Fibroblast of lung (primary cell): ENCODE data around the gene OPA3. TPM values are rescaled to one million over a fixed set of nuclear protein-coding genes. Genes with fewer than 3 reads are reported as not detected.
A peak's percentile ranks its signal among the peaks of the same experiment; 100 is the strongest.

Experiments
- DNase-seq, 2 donors: peaks; one replicate each; pipeline versions ENCODE4 v3.0.0 to v3.0.0-alpha.2; 2010; ENCODE audit warnings: low read depth in 2 of 2
- H2AFZ ChIP-seq: 2 replicates; pipeline ENCODE4 v1.5.1; 2012; ENCODE audit warnings: low read length, control low read depth, inconsistent platforms
- H3K27ac ChIP-seq: 2 replicates; pipeline ENCODE4 v1.5.1; 2011; ENCODE audit warnings: low read length, control low read depth; ENCODE audit not compliant: insufficient read depth
- H3K27me3 ChIP-seq: 2 replicates; pipeline ENCODE4 v1.5.1; 2011; ENCODE audit warnings: mild to moderate bottlenecking, low read length; ENCODE audit not compliant: control insufficient read depth, insufficient read depth
- H3K36me3 ChIP-seq: 2 replicates; pipeline ENCODE4 v1.5.1; 2011; ENCODE audit warnings: low read length; ENCODE audit not compliant: control insufficient read depth, insufficient read depth
- H3K4me1 ChIP-seq: 2 replicates; pipeline ENCODE4 v1.5.1; 2011; ENCODE audit warnings: low read length; ENCODE audit not compliant: control insufficient read depth, insufficient read depth; ENCODE audit errors: extremely low read depth
- H3K4me2 ChIP-seq: 2 replicates; pipeline ENCODE4 v1.5.1; 2011; ENCODE audit warnings: low read length, control low read depth; ENCODE audit not compliant: insufficient read depth; ENCODE audit errors: extremely low read depth
- H3K4me3 ChIP-seq, 4 experiments: fragments of 200-600 bp in 1 of 4; sonication (generic) in 1 of 4; replicated peaks in 1 of 4; 2 replicates each; pipeline ENCODE4 v1.5.1; 2011 to 2016; ENCODE audit warnings: low read length in 4 of 4, low read depth in 3 of 4, mild to moderate bottlenecking in 3 of 4, control low read depth in 2 of 4, inconsistent platforms in 1 of 4, mixed read lengths in 1 of 4; ENCODE audit not compliant: insufficient read depth in 1 of 4; ENCODE audit errors: control extremely low read depth in 1 of 4
- H3K79me2 ChIP-seq: 2 replicates; pipeline ENCODE4 v1.5.1; 2012; ENCODE audit warnings: mild to moderate bottlenecking, low read length, inconsistent platforms; ENCODE audit not compliant: control insufficient read depth, insufficient read depth
- H3K9ac ChIP-seq: 2 replicates; pipeline ENCODE4 v1.5.1; 2011; ENCODE audit warnings: mild to moderate bottlenecking, low read length, control low read depth; ENCODE audit not compliant: insufficient read depth
- H3K9me3 ChIP-seq: 2 replicates; pipeline ENCODE4 v1.5.1; 2012; ENCODE audit warnings: low read depth, low read length; ENCODE audit not compliant: control insufficient read depth, insufficient read depth
- H4K20me1 ChIP-seq: 2 replicates; pipeline ENCODE4 v1.5.1; 2011; ENCODE audit warnings: low read length; ENCODE audit not compliant: control insufficient read depth, insufficient read depth; ENCODE audit errors: extremely low read depth
- CTCF ChIP-seq, 2 donors: IDR thresholded peaks in 1 of 2; conservative IDR thresholded peaks in 1 of 2; 1 replicate in 1 of 2; 2 replicates in 1 of 2; pipeline ENCODE4 v1.5.1; 2011 to 2012; ENCODE audit warnings: low read length in 2 of 2, control low read depth in 1 of 2, inconsistent platforms in 1 of 2, low read depth in 1 of 2, mild to moderate bottlenecking in 1 of 2
- EZH2 ChIP-seq: IDR thresholded peaks from 2 replicates; pipeline ENCODE4 v1.5.1; 2012; ENCODE audit warnings: low read length, control low read depth, mild to moderate bottlenecking; ENCODE audit errors: missing control alignments
- polyA plus RNA-seq, 2 donors: library from polyadenylated mRNA; depleted of rRNA in 1 of 2; stranded (reverse) in 1 of 2; unstranded in 1 of 2; fragments of >200 nt; gene quantifications; 2 replicates each; pipeline ENCODE4 v1.2.1, GENCODE V29; 2011 to 2012; ENCODE audit warnings: missing spikeins in 1 of 2
- total RNA-seq: library from RNA; depleted of rRNA; stranded (reverse); fragments of >200 nt; gene quantifications from 2 replicates; pipeline ENCODE4 v1.2.1, GENCODE V29; 2014

OPA3 gene
- total and polyA plus RNA-seq, 2 donors (not counting 1 experiment from before 2014, with no cell fraction given) = 3.8 to 8.3 TPM

- H4K20me1 ChIP-seq = no peaks in the 10 kb centered on the region
- peak overlapping the region; percentile 80 for H3K27ac ChIP-seq
- peak overlapping the region; percentile 48 for H3K4me2 ChIP-seq
- no peaks in the 10 kb centered on the region for H3K27me3 ChIP-seq
- H3K36me3 ChIP-seq = peaks cover under 1% of the 10 kb centered on the region
- peaks cover 12% of the 10 kb centered on the region for H3K4me1 ChIP-seq
- H3K9me3 ChIP-seq = no peaks in the 10 kb centered on the region
- peak in 1 of 2 donors; percentile 25 for DNase-seq
- H2AFZ ChIP-seq = no peak overlapping the region
- peak overlapping the region; percentile 74 to 96 (median 93) for H3K4me3 ChIP-seq
- peaks cover 53% of the 10 kb centered on the region for H3K79me2 ChIP-seq
- H3K9ac ChIP-seq = peak overlapping the region; percentile 69
- TF ChIP-seq EZH2 = no peak
- TF ChIP-seq CTCF (conservative IDR thresholded peaks at IDR 0.05 in 1 of 2, IDR thresholded peaks at IDR 0.05 in 1 of 2; ENCODE audit: low read depth in 1 of 2, low read length in 2 of 2) = no peak
These were observed 76.7 kb downstream of the OPA3 start for GRCh38 chr19:45507872-45508416.

GRCh38 chr19:45506989-45507871, 77.4 kb downstream of the OPA3 start, which contains the start of gene VASP:
VASP (plus strand) TSS chr19:45507479; CDS start chr19:45507772, 293 bp downstream.
- H3K9me3 ChIP-seq = no peaks in the 10 kb centered on the region
- peak within 1 kb of the TSS; percentile 83 for H3K27ac ChIP-seq
- DNase-seq = peak; percentile 79 to 84
- no peaks in the 10 kb centered on the region for H4K20me1 ChIP-seq
- TF ChIP-seq EZH2 = no peak
- no peak for TF ChIP-seq CTCF (conservative IDR thresholded peaks at IDR 0.05 in 1 of 2, IDR thresholded peaks at IDR 0.05 in 1 of 2; ENCODE audit: low read depth in 1 of 2, low read length in 2 of 2)
- peaks cover 48% of the 10 kb centered on the region for H3K79me2 ChIP-seq
- no peaks in the 10 kb centered on the region for H3K36me3 ChIP-seq
- H3K27me3 ChIP-seq = no peaks in the 10 kb centered on the region
- H3K4me1 ChIP-seq = peaks cover 12% of the 10 kb centered on the region
- H3K4me2 ChIP-seq = peak within 1 kb of the TSS; percentile 94
- peak within 1 kb of the TSS; percentile 69 for H3K9ac ChIP-seq
- peak within 1 kb of the TSS; percentile 85 for H2AFZ ChIP-seq
- peak within 1 kb of the TSS; percentile 75 to 96 (median 93) for H3K4me3 ChIP-seq

- Histone ChIP-seq H4K20me1 (no peaks in the 10 kb centered on the region), H3K27ac (peak overlapping the region; percentile 83), H3K79me2 (peaks cover 40% of the 10 kb centered on the region), H2AFZ (peak overlapping the region; percentile 60), H3K4me1 (peaks cover 12% of the 10 kb centered on the region), H3K27me3 (no peaks in the 10 kb centered on the region), H3K9ac (peak overlapping the region; percentile 69), H3K36me3 (no peaks in the 10 kb centered on the region), H3K4me3 (peak overlapping the region; percentile 75 to 96 (median 93)), H3K9me3 (no peaks in the 10 kb centered on the region), H3K4me2 (peak overlapping the region; percentile 94)
- TF ChIP-seq EZH2 (no peak), CTCF (conservative IDR thresholded peaks at IDR 0.05 in 1 of 2, IDR thresholded peaks at IDR 0.05 in 1 of 2; ENCODE audit: low read depth in 1 of 2, low read length in 2 of 2) (peak; percentile 32 to 48)
- DNase-seq = peak; percentile 87 to 91
These were observed 78.2 kb downstream of the OPA3 start for GRCh38 chr19:45506246-45506988.
